ENCODE data around the gene TOMM34.

The TOMM34 gene

GRCh38 chr20:44931911-44932310 lies 28.3 kb downstream of the TOMM34 start:
- DNase-seq (ENCODE audit: low spot score) = no peak

- no peak for DNase-seq (ENCODE audit: low spot score)
These were observed 29.6 kb downstream of the TOMM34 start for GRCh38 chr20:44930517-44931168.

- DNase-seq (ENCODE audit: low spot score) = no peak
These were observed 31.6 kb downstream of the TOMM34 start for GRCh38 chr20:44928595-44928994.

GRCh38 chr20:44924541-44924940 lies 35.7 kb downstream of the TOMM34 start:
- DNase-seq (ENCODE audit: low spot score) = no peak

GRCh38 chr20:44921447-44921846 lies 38.8 kb downstream of the TOMM34 start:
- no peak for DNase-seq (ENCODE audit: low spot score)

- DNase-seq (ENCODE audit: low spot score) = no peak
These were observed 41.4 kb downstream of the TOMM34 start for GRCh38 chr20:44918761-44919160.

GRCh38 chr20:44918342-44918741 lies 41.9 kb downstream of the TOMM34 start:
- no peak for DNase-seq (ENCODE audit: low spot score)

GRCh38 chr20:44917399-44917798 lies 42.8 kb downstream of the TOMM34 start:
- DNase-seq (ENCODE audit: low spot score) = no peak

- DNase-seq (ENCODE audit: low spot score) = no peak
These were observed 43.6 kb downstream of the TOMM34 start for GRCh38 chr20:44916586-44916985.

- DNase-seq (ENCODE audit: low spot score) = no peak
These were observed 45.3 kb downstream of the TOMM34 start for GRCh38 chr20:44914924-44915323.

GRCh38 chr20:44912189-44912588 lies 48.0 kb downstream of the TOMM34 start:
- DNase-seq (ENCODE audit: low spot score) = no peak

GRCh38 chr20:44911264-44911921 lies 48.8 kb downstream of the TOMM34 start:
- DNase-seq (ENCODE audit: low spot score) = peak; percentile 50

- DNase-seq (ENCODE audit: low spot score) = no peak
These were observed 49.4 kb downstream of the TOMM34 start for GRCh38 chr20:44910690-44911262.

- peak; percentile 48 for DNase-seq (ENCODE audit: low spot score)
These were observed 50.1 kb downstream of the TOMM34 start, which contains the start of gene PABPC1L for GRCh38 chr20:44909872-44910689. Gene PABPC1L, plus strand, starts transcription at chr20:44910060. Its CDS starts 84 bp downstream, at chr20:44910144.

- no peak for DNase-seq (ENCODE audit: low spot score)
These were observed 51.0 kb downstream of the TOMM34 start for GRCh38 chr20:44908987-44909871.

GRCh38 chr20:44904377-44904776 lies 55.8 kb downstream of the TOMM34 start:
- no peak for DNase-seq (ENCODE audit: low spot score)

GRCh38 chr20:44901974-44902373 lies 58.2 kb downstream of the TOMM34 start:
- peak; percentile 96 for DNase-seq (ENCODE audit: low spot score)

GRCh38 chr20:44900231-44900854 lies 59.9 kb downstream of the TOMM34 start:
- DNase-seq (ENCODE audit: low spot score) = no peak

GRCh38 chr20:44897133-44897532 lies 63.1 kb downstream of the TOMM34 start:
- DNase-seq (ENCODE audit: low spot score) = no peak

GRCh38 chr20:44896583-44896982 lies 63.6 kb downstream of the TOMM34 start:
- DNase-seq (ENCODE audit: low spot score) = no peak

- DNase-seq (ENCODE audit: low spot score) = no peak
These were observed 65.2 kb downstream of the TOMM34 start for GRCh38 chr20:44894959-44895358.

All from COLO829 (cell line).